Measurements from ENCODE around the gene APC2.

DNA sequence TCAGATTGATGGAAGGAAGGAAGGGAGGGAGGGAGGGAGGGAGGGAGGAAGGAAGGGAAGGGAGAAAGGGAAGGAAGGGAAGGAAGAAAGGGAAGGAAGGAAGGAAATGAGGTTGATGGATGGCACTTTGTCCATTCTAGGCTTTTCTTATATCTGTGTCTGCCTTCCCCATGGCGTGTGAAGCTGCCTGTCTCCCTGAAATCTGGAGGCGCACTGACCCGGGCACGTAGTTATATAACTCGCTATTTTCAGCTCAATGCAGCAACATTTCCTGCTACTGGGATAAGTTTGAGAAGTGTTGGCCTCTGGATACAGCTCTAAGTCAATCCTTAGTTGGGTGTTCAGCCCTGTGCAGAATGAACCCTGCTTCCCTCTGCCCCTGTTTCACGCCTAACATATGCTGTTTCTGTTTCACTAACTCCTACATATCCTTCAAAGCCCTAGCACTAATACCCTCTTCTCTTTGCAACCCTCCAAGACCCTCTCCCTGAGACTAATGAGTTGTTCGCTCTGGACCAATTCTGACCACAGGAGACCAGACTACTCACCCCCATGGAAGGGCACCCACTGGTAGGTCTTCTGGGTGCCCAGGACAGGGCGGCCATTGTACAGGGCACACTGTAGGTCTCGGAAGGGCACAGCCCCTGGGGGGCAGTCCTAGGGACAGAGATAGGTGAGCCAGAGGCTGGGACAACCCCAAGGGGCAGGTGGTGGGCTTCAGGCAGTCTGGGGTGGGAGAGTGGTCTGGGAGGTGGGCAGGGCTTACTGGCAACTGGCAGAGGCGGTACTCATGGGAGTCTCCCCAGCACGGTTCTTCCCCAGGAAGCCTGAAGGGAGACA, 59.9 kb downstream of the APC2 start:
- TF ChIP-seq, protein P1, sequence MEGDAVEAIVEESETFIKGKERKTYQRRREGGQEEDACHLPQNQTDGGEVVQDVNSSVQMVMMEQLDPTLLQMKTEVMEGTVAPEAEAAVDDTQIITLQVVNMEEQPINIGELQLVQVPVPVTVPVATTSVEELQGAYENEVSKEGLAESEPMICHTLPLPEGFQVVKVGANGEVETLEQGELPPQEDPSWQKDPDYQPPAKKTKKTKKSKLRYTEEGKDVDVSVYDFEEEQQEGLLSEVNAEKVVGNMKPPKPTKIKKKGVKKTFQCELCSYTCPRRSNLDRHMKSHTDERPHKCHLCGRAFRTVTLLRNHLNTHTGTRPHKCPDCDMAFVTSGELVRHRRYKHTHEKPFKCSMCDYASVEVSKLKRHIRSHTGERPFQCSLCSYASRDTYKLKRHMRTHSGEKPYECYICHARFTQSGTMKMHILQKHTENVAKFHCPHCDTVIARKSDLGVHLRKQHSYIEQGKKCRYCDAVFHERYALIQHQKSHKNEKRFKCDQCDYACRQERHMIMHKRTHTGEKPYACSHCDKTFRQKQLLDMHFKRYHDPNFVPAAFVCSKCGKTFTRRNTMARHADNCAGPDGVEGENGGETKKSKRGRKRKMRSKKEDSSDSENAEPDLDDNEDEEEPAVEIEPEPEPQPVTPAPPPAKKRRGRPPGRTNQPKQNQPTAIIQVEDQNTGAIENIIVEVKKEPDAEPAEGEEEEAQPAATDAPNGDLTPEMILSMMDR (IDR thresholded peaks at IDR 0.05): no peak
- TF ChIP-seq POLR2A (IDR thresholded peaks at IDR 0.05): no peak
- no peak for TF ChIP-seq EP300 (IDR thresholded peaks at IDR 0.05)

Measured in sigmoid colon (tissue), 4 donors.